Measurements from ENCODE around the gene ABI1.

The ABI1 gene

GRCh38 chr10:26854524-26854923 lies 6.2 kb downstream of the ABI1 start:
- DNase-seq (ENCODE audit: low spot score), result no peak

DNA sequence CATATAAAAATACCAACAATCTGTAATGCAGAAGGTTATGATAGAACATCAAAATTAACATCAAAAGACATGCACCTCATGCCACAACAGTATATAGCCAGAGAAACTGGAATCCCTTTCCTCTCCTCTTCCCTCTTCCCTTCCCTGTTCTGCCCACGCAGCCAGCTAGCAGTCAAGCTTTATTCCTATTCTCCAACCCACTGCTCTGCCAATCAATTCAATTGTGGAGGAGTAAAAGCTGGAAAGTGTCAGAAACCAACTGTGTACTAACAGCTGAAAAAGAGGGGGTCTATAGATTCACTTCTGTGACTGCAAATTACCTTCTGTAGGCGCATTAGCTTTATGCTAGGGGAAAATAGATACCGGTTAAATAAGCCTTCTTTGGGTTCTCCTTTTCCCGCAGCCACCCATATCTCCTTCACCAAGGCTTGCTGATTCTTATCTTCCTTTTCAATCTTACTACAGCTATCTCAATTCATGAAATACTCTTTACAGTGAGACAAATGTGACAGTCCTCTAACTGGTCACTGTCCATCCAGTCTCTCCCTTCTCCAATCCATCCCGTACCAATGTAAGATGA lies 16.3 kb downstream of the ABI1 start:
- no peak for DNase-seq (ENCODE audit: low spot score)

DNA sequence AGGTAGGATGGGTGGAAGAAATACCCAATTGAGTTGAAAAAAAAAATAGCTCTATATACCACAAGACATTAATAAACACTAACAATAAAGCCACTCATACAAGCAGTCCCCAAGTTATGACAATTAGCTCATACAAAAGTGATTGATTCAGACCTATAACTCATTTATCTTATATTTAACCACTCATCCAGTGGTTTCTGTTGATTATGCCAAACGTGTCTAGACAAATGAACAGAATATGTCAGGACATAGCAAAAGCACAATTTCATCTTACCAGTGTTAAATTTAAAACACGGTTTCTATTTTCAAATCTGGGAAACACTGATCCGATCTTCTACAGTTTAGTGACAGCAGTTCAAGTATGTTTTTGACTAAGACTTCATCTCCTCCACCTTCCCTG lies 17.0 kb downstream of the ABI1 start:
- DNase-seq (ENCODE audit: low spot score), result no peak

DNA sequence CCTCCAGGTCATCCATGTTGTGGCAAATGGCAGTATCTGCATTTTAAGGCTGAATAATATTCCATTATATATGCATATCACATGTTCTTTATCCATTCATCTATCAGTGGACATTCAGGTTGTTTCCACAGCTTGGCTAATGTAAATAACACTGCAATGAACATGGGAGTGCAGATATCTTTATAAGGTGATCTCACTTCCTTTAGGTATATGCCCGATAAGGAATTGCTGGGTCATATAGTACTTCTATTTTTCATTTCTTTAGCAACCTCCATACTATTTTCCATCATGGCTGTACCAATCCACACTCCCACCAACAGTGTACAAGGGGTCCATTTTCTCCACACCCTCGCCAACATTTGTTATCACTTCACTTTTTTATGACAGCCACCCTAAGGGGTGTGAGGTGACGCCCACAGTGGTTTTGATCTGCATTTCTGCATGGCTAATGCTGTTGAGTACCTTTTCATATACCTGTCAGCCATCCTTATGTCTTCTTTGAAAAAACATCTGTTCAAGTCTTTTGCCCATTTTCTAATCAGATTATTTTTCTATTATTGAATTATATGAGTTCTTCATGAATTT lies 18.9 kb downstream of the ABI1 start:
- DNase-seq (ENCODE audit: low spot score), result no peak

DNA sequence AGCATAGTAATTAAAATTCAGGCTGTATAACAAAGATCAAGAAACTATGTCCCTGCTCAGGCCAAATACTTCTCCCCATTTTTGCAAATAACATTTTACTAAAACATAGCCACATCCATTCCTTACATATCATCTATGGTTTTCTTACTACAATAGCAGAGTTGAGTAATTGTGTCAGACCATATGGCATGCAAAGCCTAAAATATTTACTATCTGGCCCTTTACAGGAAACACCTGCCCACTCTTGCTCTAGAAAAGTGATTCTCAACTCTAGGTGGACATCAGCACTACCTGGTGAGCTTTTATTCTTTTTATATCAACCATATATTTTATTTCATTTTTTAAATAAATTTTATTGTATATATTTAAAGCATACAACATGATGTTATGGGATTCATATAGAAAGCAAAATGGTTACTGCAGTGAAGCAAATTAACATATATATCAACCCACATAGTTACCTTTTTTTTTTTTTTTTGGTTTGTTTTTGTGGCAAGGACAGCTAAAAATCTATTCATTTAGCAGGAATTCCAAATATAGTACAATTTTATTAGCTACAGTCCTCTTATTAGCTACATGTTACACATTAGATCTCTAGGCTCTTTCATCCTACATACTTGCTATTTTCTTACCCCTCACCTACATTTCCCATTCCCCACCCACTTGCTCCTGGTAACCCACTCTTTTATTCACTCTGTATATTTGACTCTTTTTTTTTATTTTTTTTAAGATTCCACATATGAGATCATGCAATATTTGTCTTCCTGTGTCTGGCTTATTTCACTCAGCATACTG lies 19.6 kb downstream of the ABI1 start:
- DNase-seq (ENCODE audit: low spot score), result no peak

GRCh38 chr10:26839966-26840627 lies 20.7 kb downstream of the ABI1 start:
- DNase-seq (ENCODE audit: low spot score), result no peak

- no peak for DNase-seq (ENCODE audit: low spot score)
Measured at GRCh38 chr10:26837139-26837538, 23.6 kb downstream of the ABI1 start.

DNA sequence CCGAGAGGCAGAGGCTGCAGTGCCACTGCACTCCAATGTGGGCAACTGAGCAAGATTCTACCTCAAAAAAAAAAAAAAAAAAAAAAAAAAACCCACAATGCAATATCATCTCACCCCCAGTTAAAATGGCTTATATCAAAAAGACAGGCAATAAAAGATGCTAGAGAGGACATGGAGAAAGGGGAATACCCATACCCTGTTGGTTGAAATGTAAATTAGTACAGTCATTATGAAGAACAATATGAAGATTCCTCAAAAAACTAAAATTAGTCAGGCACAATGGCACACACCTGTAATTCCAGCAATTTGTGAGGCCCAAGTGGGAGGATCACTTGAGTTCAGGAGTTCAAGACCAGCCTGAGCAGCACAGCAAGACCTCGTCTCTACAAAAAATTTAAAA lies 25.7 kb downstream of the ABI1 start:
- DNase-seq (ENCODE audit: low spot score), result no peak

- no peak for DNase-seq (ENCODE audit: low spot score)
Measured at GRCh38 chr10:26832960-26833359, 27.8 kb downstream of the ABI1 start.

GRCh38 chr10:26831936-26832335 lies 28.8 kb downstream of the ABI1 start:
- no peak for DNase-seq (ENCODE audit: low spot score)

DNA sequence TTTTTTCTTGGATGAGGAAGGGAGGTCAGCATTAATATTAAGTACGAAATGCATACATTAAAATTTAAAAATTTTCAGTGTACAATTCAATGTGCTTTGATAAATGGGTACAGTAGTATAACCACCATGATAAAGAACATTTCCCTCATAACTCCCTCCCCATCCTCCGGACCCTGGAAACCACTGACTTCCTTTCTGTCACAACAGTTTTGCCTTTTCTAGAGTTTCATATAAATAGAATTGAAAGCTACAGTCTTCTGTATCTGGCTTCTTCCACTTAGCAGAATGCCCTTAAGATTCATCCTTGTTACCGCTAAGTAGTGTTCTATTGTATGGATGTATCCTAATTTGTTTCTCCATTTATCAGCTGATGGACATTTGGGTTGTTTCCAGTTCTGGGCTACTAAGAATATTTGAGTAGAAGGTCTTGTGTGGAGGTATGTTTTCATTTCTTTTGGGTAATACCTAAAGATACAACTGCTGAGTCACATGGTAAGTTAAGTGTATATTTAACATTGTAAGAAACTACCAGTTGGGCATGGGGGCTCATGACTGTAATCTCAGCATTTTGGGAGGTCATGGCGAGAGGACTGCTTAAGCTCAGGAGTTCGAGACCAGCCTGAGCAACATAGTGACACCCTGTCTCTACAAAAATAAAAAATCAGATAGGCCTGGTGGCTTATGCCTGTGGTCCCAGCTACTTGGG lies 30.8 kb downstream of the ABI1 start:
- no peak for DNase-seq (ENCODE audit: low spot score)

DNA sequence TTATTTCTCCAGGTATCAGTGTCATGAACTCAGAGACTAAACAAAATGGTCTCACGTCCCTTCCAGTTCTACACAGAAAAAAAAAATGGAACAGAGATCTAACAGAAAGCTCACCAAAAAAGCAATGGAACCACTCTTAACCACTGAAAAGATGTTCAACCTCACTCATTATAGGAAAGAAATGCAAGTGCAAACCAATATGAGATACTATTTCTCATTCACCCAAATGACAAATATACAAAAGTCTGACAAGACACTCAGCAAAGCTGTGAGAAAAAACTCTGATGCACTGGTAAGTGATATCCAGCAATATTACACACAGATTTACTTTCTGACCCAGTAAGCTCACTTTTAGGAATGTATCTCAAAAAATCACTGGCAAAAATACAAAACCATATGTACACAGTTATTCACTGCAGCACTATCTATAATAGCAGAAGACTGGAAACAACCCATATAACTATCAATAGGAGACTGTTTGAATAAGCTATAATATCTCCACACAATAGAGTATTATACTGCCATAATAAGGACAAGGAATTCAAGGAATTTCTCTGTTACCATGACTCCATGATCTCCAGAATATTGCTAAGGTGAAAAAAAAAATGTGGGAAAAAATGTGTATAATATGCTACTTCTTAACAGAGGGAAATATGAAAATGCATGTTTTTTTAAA lies 36.6 kb downstream of the ABI1 start:
- no peak for DNase-seq (ENCODE audit: low spot score)

DNA sequence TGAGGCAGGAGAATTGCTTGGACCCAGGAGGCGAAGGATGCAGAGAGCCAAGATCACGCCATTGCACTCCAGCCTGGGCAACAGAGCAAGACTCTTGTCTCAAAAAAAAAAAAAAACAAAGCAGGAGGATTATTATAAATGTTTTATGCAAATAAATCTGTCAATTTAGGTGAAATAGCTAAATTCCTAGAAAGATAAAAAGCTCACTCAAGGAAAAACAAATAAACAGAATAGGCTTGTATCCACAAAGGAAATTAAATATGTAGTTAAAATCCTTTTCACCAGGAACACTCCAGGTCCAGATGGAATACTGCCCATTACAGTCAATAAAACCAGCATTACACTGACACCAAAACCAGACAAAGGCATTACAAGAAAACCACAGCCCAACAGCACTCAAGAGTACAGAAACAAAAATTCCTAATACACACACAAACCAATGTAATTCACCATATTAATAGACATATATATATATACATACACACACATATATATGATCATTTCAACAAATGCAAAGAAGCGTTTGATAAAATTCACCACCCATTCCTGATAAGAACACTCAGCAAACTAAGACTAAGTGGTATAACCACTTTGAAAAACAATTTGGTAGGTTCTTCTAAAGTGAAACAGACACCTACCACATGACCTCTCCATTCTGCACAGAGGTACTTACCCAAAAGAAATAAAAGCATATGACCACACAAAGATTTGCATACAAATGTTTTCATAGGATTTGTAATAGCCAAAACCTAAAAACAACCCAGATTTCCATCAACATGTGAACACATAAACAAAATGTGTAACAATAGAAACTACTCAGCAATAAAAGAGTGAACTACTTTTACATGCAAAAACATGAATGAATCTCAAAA lies 38.8 kb downstream of the ABI1 start:
- no peak for DNase-seq (ENCODE audit: low spot score)

DNA sequence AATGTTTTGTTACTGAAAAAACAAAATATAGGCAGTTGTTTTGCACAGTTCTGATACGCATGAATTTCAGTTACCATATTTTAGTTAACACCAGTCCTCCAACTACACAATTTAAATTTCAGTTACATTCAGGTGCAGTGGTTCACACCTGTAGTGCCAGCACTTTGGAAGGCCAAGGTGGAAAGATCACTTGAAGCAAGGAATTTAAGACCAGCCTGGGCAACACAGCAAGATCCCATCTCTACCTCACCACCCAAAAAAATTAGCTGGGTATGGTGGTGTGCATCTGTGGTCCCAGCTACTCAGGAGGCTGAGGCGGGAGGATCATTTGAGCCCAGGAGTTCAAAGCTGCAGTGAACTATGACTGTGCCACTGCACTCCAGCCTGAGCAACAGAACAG lies 45.3 kb downstream of the ABI1 start:
- DNase-seq (ENCODE audit: low spot score), result no peak

- no peak for DNase-seq (ENCODE audit: low spot score)
Measured at GRCh38 chr10:26810435-26811026, 50.2 kb downstream of the ABI1 start.

DNA sequence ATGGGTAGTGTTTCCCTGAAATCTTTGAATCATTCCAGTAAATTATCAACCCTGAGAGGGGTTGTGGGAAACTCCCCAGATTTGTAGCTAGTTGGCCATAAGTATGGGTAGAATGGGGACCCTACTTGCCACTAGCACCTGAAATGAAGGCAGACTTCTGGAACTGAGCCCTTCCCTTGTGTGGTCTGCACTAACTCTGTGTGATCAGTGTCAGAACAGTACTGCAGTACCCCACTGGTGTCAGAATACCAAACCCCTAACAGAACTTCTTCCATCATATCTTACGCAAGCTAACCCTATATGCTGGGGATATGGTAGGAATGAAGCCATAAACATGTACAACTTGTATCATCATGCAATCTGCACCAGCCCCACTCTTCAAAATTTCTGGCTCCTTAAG lies 50.8 kb downstream of the ABI1 start:
- DNase-seq (ENCODE audit: low spot score), result no peak

DNA sequence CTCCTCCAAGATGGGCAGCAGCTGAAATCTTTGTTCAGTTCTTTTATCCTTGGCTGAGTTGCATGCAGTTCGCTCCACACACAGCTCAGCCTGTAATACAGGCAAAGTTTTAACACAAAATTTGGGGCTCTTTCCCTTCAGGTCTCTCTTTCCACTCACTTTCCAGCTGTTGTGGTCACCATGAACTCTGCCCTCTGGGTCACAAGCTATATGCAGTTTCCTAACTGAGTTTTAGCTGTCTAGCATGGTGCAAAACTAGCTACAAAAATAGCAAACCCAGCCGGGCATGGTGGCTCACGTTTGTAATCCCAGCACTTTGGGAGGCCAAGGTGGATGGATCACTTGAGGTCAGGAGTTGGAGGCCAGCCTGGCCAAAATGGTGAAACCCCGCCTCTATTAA lies 53.2 kb downstream of the ABI1 start:
- DNase-seq (ENCODE audit: low spot score), result no peak

DNA sequence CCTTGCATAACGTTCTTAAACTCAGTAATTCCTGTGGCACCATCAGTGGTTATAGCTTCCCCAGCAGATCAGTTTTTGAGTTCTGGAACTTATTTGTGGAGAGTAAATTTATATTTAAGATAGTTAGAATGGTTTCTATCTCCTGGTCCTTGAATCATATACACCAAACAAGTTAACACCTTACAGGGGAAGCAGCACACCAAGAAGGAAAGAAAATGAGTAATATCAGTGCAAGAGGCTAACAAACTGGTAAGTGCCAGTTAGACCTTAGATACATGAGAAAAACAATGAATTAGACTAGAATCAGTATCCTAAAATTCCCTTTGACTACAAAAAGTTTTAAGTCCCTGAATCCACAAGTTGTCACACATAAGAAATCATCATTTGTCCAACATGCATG lies 54.2 kb downstream of the ABI1 start:
- no peak for DNase-seq (ENCODE audit: low spot score)

GRCh38 chr10:26805567-26806245 lies 55.1 kb downstream of the ABI1 start:
- peak; percentile 12 for DNase-seq (ENCODE audit: low spot score)
